ENCODE results near the gene TMEM237.
"Not testable (repeated sequence)": the region's sequence is repeated elsewhere in the genome, so short reads cannot be mapped to it uniquely, and the experiment has no call there.

TMEM237 gene, protein sequence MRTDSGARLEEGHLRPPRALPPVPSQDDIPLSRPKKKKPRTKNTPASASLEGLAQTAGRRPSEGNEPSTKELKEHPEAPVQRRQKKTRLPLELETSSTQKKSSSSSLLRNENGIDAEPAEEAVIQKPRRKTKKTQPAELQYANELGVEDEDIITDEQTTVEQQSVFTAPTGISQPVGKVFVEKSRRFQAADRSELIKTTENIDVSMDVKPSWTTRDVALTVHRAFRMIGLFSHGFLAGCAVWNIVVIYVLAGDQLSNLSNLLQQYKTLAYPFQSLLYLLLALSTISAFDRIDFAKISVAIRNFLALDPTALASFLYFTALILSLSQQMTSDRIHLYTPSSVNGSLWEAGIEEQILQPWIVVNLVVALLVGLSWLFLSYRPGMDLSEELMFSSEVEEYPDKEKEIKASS

DNA sequence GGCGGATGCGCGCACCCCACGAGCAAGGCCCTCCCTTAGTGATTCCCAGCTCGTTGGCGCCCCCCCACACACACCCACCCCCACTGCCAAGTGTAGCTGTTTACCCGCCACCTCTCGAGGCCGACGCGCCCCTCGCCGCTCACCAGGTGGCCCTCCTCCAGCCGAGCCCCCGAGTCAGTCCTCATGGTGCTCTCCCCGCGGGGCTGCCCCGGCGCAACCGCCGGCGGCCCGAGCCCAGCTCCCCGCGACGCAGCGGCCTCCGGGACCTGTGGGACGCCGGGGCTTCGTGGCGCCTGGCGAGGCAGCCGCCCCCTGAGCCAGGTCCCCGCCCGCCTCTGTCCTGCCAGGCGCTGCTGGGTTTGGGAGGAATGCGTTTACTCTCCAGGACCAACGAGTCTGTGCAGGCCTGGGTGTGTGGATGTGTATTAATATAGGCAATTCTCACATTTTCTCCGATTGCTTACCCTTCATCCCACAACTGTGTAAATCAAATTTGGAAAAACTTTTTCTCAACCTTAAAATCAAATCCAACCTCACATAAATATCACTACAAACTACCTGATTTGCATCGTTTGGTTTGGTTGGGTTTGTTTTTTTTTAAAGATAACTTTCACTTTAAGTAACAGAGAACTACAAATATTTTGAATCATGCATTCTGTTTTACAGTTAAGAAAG is at the start of gene TMEM237:
Gene TMEM237, minus strand, starts transcription at position 288 of the 675 bp plus-strand sequence. Its CDS starts 103 bp downstream, at position 185.
- no peak for FAIRE-seq

- no peak for FAIRE-seq
These were observed 41.9 kb upstream of the TMEM237 start for GRCh38 chr2:201685156-201685555.

GRCh38 chr2:201680743-201681142 is 37.4 kb upstream of the TMEM237 start:
- FAIRE-seq: no peak

DNA sequence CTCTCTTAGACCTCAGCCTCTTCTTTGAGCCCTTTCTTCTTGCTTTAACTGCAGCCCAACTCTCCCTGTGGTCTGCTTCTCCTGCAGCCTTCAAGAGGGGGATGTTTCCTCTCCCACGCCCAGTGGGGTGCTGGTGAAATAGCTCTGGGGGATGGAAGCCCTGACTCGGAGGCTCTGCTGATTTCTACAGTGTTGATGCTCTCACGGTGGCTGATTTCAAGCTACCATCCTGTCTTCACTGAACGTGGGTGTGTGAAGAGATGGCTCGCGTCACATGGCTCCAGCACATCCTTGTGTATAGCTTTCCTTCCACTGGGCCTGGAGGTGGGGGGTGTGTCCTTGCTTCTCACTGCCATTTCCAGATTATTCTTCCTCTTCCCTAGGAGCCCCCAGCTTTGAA is 35.1 kb upstream of the TMEM237 start:
- FAIRE-seq: no peak

DNA sequence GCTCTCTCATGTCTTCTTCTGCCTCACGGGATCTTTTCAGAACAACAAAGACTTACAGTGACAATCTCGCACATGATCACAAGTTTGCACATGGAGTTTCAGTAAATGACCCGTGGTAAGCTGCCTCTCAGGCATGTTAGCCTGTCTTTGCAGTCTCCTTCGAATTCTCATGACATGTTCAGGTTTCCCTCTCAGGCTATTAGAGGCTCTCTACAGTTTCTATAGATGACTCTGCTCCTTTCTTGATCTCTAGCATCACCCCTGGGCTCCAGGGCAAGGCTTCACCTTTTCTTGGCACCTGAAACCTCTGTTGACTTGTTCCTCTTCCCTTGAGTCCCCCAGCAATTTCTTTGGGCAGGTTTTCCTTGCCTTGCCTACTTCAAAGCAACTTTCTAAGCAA is 32.2 kb upstream of the TMEM237 start:
- FAIRE-seq: no peak

DNA sequence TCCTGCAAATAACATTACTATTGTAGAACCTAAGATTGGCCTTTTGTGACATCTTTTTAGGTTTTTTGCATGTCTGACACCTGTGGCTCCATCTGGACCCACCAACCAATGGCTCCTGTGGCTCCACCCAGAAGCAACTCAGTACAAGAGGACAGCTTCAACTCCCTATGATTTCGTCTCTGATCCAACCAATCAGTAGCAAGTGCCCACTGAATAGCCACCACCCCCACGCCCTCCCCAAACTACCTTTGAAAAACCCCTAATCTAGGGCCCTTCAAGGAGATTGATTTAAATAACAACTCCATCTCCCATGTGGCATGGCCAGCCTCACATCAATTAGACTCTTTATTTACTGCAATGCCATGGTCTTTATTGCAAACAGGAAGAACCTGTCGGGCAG is 31.5 kb upstream of the TMEM237 start:
- FAIRE-seq: no peak

DNA sequence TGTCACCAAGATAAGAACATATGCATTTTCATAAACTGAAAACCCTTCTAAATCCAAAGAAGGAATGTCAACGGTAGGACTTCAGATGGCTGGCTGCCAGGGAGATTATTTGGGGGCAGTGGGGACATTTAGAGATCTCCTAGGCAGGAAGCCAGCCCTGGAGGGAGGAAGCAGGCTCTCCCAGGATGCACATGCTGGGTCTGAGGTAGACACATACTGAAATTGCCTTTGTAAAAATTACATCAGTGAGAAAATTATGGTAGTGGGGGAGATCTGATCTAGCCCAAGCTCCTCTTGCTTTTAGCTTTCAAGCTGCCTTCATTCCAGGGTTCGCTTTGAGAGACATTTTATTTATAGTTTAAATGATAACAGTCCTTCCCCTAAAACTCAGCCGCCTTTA is 31.0 kb upstream of the TMEM237 start:
- no peak for FAIRE-seq

DNA sequence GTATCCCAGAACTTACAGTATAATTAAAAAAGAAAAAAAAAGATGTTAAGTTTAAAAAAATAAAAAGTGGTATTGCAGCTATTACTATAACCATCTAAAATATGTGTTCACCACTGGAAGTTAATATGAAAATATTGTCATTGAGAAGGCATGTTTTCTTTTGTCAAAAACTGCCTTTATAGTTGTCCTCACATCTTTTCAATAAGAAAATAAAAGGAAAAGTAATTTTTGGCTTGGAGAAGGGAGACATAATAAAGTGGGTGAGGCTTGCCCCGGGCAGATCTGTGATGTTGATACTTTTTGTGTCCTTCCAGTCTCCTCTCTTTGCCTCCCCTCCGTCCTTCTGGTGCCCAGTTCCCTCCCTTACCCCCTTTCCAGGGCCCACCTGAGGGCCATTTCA is 30.2 kb upstream of the TMEM237 start:
- no peak for FAIRE-seq

DNA sequence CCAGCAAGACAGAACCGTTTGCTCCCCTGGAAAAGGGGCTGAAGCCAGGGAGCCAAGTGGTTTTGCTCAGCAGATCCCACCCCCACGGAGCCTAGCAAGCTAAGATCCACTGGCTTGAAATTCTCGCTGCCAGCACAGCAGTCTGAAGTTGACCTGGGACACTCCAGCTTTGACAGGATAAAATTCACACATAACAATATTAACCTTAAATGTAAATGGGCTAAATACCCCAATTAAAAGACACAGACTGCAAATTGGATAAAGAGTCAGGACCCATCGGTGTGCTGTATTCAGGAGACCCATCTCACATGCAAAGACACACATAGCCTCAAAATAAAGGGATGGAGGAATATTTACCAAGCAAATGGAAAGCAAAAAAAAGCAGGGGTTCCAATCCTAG is 27.9 kb upstream of the TMEM237 start:
- not testable (repeated sequence) for FAIRE-seq

DNA sequence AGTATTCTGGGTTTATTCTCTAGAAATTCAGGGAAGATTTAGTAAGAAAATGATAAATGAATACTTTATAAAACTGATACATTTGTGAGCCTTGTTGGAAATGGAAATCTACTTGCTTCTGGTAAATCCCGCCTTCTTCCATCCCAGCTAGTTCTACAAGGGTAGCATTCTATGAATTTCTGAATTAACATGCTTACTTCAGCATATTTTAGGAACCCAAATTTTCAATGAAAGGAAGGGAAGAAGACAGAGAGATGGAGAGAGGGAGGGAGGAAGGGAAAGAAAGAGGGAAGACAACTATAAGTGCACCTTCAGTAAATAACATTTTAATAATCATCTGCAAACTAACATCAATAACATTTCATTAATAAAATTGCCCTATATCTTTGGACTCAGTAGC is 26.6 kb upstream of the TMEM237 start:
- no peak for FAIRE-seq

- no peak for FAIRE-seq
These were observed 25.2 kb upstream of the TMEM237 start for GRCh38 chr2:201668402-201668910.

DNA sequence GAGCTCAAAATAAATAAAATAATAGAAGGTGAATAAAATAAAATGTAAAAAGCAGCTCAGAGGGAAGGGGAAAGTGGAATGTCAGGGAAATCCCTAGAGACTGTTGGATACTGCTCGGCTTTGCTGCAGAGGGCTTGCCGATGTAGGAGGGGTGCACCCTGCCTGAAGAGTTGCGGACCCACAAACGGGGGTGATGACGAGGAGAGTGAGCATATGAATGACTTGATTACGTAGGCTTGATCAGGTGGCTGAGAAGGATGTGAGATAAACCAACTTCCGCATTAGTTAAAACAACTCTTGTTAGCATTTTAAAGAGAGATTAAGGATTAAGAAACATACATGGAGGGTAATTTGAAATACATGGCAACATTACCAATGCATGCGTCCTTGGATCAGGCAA is 21.0 kb upstream of the TMEM237 start:
- no peak for FAIRE-seq

DNA sequence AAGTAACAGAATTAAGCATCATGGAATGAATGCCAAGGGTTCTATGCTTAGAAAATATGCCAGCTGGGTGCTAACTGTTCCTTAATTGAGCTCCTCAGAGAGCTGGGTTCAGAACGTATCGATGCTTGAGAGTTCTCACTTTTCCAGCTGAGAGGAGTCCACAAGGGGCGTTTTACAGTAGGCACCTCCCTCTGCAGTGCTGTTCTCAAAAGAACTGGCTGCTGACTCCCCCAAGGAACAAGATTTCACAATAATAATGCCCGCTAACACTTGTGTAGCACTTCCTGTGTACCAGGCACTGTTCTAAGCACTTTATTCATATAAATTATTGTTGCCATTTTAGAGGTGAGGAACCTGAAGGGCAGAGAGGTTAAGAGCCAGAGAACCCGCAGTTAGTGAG is 18.1 kb upstream of the TMEM237 start:
- no peak for FAIRE-seq

- FAIRE-seq: no peak
These were observed 17.1 kb upstream of the TMEM237 start for GRCh38 chr2:201660293-201660895.

- FAIRE-seq: peak; percentile 60
These were observed 13.4 kb upstream of the TMEM237 start for GRCh38 chr2:201656740-201657139.

DNA sequence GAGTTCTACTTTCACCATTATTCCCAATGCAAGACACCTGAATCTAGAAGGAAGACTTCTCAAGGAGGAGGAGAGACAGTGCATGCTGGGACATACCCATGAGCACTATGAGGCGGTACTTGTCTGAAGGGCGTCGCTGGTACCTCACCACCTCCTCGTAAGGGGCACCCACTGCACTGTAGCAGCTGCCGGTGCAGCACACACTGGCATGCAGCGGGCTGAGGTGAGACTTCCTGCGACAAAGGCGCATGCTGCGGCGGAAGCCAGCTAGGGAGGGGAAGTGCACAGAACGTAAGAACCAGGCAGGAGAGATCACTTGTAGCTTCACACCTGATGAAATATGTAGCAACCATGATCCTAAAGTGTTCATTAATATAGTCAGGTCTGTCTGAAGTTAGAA is 12.8 kb upstream of the TMEM237 start:
- no peak for FAIRE-seq

GRCh38 chr2:201654616-201655384 is 11.5 kb upstream of the TMEM237 start:
- peak; percentile 100 for FAIRE-seq

GRCh38 chr2:201653221-201653620 is 9.9 kb upstream of the TMEM237 start:
- no peak for FAIRE-seq

GRCh38 chr2:201649442-201649841 is 6.1 kb upstream of the TMEM237 start:
- FAIRE-seq: no peak

DNA sequence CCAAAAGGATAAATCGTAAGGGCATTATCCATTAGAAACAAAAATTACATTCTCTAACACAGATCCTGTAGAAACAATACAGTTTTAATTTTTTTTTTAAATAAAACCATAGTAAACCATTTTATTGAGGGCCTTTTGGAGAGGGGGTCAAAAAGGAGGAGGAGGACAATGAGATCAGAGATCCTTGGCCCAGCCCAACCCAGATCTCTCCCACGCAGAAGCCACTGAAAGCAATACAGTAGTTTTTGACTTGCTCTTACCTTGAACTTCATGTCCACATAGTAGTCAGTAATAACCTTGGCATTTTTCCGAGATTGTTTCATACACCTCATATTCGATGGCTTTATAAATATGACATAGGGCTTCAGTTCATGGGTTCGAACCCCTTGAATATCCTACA is 4.1 kb upstream of the TMEM237 start:
- no peak for FAIRE-seq

DNA sequence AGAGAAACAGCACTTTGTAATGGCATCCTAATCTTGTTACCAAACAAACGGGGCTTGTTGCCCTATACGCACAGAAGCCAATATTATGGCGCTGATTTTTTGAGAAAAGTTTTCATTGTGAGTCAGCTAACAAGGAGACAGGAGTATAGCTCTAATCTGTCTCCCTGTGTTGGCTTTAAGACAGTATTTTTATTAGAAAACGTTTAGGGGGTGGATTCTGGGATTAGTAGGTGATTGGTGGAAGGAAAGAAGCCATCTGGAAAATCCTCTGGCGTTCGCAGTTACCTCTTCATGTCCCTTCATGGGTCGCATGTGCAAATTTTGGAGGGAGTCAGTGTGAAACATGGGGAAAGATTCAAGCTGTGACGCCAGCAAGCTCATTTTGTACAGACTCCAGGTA is 698 bp upstream of the TMEM237 start:
- peak; percentile 99 for FAIRE-seq

DNA sequence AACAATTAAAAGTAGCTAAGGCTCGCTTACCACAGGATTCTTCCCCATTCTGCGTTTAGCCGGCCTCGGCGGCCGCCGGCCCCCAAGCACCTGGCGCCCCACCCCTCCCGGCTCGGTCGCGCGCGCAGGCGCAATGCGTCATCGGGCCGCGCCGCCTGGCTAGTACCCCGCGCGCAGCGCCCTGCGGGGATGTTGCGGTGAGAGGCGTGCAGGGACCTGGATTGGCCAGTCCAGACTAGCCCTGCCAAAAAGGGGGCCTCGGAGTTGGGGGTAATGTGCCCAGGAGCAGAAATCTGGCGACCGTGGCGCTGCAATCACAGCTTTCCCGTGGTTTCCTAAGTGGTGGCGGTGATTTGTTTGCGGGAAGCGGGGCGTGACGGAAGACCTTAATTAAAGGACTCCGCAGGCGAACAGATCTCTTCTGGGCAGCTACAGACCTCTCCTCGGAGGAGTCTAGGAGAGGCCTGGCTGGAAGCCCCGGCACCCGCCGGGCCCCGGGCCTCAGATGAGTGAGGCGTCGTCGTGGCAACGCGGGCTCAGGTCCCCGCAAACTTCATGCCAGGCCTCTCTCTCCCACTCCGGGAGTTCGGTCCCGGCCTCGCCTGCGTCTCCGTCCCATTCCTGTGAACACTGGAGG is 606 bp downstream of the TMEM237 start:
- FAIRE-seq: no peak

All from G401.6 (cell line).